Midbrain (tissue), 1 donor: Measurements from ENCODE around the gene SLC4A7.

ENCODE experiments used
- DNase-seq: peaks from one replicate; lab custom pipeline; 2025; lab: John Stamatoyannopoulos, UW

SLC4A7 gene

DNA sequence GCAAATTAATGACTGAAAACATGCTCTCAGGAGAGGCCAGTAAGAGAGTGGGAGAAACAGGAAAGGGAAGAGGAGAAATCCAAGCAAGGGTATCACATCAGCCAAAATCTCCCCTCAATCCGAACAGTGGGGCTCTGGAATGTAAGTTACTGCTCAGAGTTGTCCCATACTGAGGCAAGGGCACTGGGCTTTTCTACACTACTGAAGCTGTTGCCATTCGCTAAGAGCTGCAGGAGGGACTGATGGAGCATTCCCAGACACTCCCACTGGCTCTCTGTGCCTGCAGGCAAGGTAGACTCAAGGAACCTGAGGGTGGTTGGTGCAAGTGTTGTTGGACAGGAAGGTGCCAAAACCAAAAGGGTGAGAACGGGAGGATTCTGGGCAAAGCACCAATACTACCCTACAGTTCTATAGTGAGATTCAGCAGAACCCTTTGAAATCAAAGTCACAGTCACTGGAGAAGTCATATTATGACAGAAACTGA lies 161.1 kb downstream of the SLC4A7 start:
- DNase-seq: no peak
